K562 (cell line): Measurements from ENCODE around the gene PCBP3. TPM values are rescaled to one million over a fixed set of nuclear protein-coding genes. Genes with fewer than 3 reads are reported as not detected.

Experiments
- ATAC-seq: fragments of 200-7000 bp; cut with Tn5 transposase; 3 replicates; pipeline ENCODE4 v1.9.1; 2020; ENCODE audit warnings: moderate library complexity
- BruUV-seq: library from RNA; stranded (reverse); fragments of 400-500 nt; replicated peaks from 2 replicates; lab custom pipeline; 2021; lab: Mats Ljungman, UMichigan
- CTCF ChIA-PET: fragments of 300-600 bp; formaldehyde crosslinking; extraction: SDS; loops from one replicate; lab custom pipeline; 2021; ENCODE audit warnings: low intra/inter-chr PET ratio; lab: Yijun Ruan, JAX
- POLR2A ChIA-PET: fragments of 300-600, 350-650 bp; sonication (Branson Sonifier 250); formaldehyde crosslinking; extraction: SDS; loops from one replicate; lab custom pipeline; 2021; ENCODE audit warnings: antibody characterized with exemption, inconsistent platforms; lab: Yijun Ruan, JAX
- DNase-seq, 4 experiments: peaks; one replicate each; pipeline versions ENCODE4 v3.0.0 to v3.0.0-alpha.2; 2011 to 2018; ENCODE audit warnings: low spot score in 3 of 4, mixed read lengths in 3 of 4; ENCODE audit errors: extremely low read depth in 1 of 4
- FAIRE-seq: peaks from 2 replicates; lab custom pipeline; 2011; peaks lifted over from hg19 to GRCh38; lab: Jason Lieb, UNC
- H2AFZ ChIP-seq: 2 replicates; pipeline ENCODE4 v1.6.0; 2011; ENCODE audit warnings: low read depth, low read length, control low read depth, inconsistent platforms
- H3K27ac ChIP-seq: fragments of 200-600 bp; 3 replicates; pipeline ENCODE4 v1.8.0; 2011; ENCODE audit warnings: low read depth, mild to moderate bottlenecking, control low read depth, inconsistent platforms, low read length, moderate library complexity, mixed read lengths; ENCODE audit errors: extremely low read depth
- H3K27me3 ChIP-seq, 2 experiments: fragments of 300-600 bp in 1 of 2; 2 replicates in 1 of 2; 3 replicates in 1 of 2; pipeline versions ENCODE4 v1.6.0 to v1.8.0; 2011; ENCODE audit warnings: inconsistent platforms in 2 of 2, low read length in 2 of 2, mild to moderate bottlenecking in 1 of 2, mixed read lengths in 1 of 2, moderate library complexity in 1 of 2; ENCODE audit not compliant: control insufficient read depth in 2 of 2, insufficient read depth in 2 of 2
- H3K36me3 ChIP-seq: fragments of 300-600 bp; 3 replicates; pipeline ENCODE4 v1.8.0; 2011; ENCODE audit warnings: mild to moderate bottlenecking, low read length, inconsistent platforms; ENCODE audit not compliant: control insufficient read depth, insufficient read depth
- H3K4me1 ChIP-seq, 2 experiments: fragments of 200-600 bp in 1 of 2; replicated peaks in 1 of 2; 2 replicates in 1 of 2; 3 replicates in 1 of 2; pipeline versions ENCODE4 v1.5.1 to v1.8.0; 2011; ENCODE audit warnings: inconsistent platforms in 2 of 2, low read length in 2 of 2, mild to moderate bottlenecking in 1 of 2, mixed read lengths in 1 of 2, moderate library complexity in 1 of 2; ENCODE audit not compliant: control insufficient read depth in 2 of 2, insufficient read depth in 2 of 2
- H3K4me2 ChIP-seq: 2 replicates; pipeline ENCODE4 v1.6.1; 2011; ENCODE audit warnings: low read length, control low read depth, inconsistent platforms, mixed read lengths; ENCODE audit not compliant: insufficient read depth
- H3K4me3 ChIP-seq: fragments of 200-600 bp; sonication (generic), shearing (Covaris generic); 2 replicates; pipeline ENCODE4 v1.5.1; 2016; ENCODE audit warnings: control low read depth, inconsistent platforms
- H3K79me2 ChIP-seq: fragments of 200-600 bp; 3 replicates; pipeline ENCODE4 v1.8.0; 2011; ENCODE audit warnings: low read length, inconsistent platforms; ENCODE audit not compliant: control insufficient read depth, insufficient read depth
- H3K9ac ChIP-seq, 2 experiments: 2 replicates each; pipeline versions ENCODE4 v1.6.0 to v1.6.1; 2011; ENCODE audit warnings: low read depth in 2 of 2, low read length in 2 of 2, control low read depth in 1 of 2, inconsistent platforms in 1 of 2, mild to moderate bottlenecking in 1 of 2, mixed read lengths in 1 of 2; ENCODE audit not compliant: insufficient read depth in 1 of 2
- H3K9me1 ChIP-seq: one replicate; pipeline ENCODE4 v1.6.0; 2011; ENCODE audit warnings: inconsistent platforms, mild to moderate bottlenecking, low read length, moderate library complexity; ENCODE audit not compliant: control insufficient read depth, insufficient read depth
- H3K9me3 ChIP-seq: replicated peaks from 2 replicates; pipeline ENCODE4 v1.5.1; 2011; ENCODE audit warnings: low read depth, low read length, inconsistent platforms; ENCODE audit not compliant: control insufficient read depth, insufficient read depth
- H4K20me1 ChIP-seq: replicated peaks from 2 replicates; pipeline ENCODE4 v1.6.1; 2011; ENCODE audit warnings: low read length, inconsistent platforms, mixed read lengths; ENCODE audit not compliant: control insufficient read depth, insufficient read depth
- NFE2 ChIP-seq: IDR thresholded peaks from 2 replicates; pipeline ENCODE4 v1.6.1; 2014; ENCODE audit warnings: antibody characterized with exemption, low read depth
- WGBS: fragments of 100-300 bp; shearing (Covaris generic); methylation state at CpG from one replicate; pipeline ENCODE4 v1.1.6; 2016; ENCODE audit warnings: low coverage, mixed read lengths; ENCODE audit not compliant: insufficient coverage; ENCODE audit errors: missing lambda C conversion rate; 5-methylcytosine and 5-hydroxymethylcytosine counted together
- in situ Hi-C: fragments of 300-500 bp; cut with MboI; formaldehyde crosslinking; loops from 4 replicates; pipeline ENCODE4 v1.15.0; 2018; ENCODE audit warnings: inconsistent platforms, mixed read lengths
- intact Hi-C: fragments of 100-400 bp; cut with micrococcal nuclease; formaldehyde crosslinking; loops from 2 replicates; pipeline ENCODE4 v1.14.2; 2022
- polyA plus RNA-seq, 8 experiments: library from polyadenylated mRNA; depleted of rRNA in 4 of 8; stranded (reverse) in 5 of 8; unstranded in 3 of 8; fragments of >200 nt; fragmentation: Nextera tagmentation in 2 of 8; fragmentation: Illumina TruSeq in 1 of 8; extraction: Ambion mirVana in 2 of 8; extraction: Trizol in 1 of 8; gene quantifications; 2 replicates each; pipeline versions ENCODE4 v1.2.1 to v1.2.3, GENCODE V29; 2011 to 2014; ENCODE audit warnings: inconsistent platforms in 1 of 8, missing spikeins in 1 of 8
- total RNA-seq, 7 experiments: library from RNA; depleted of rRNA in 6 of 7; stranded (reverse); fragments of >200 nt in 6 of 7; fragmentation: Illumina TruSeq in 2 of 7; extraction: Trizol in 2 of 7; gene quantifications; 2 replicates each; pipeline versions ENCODE4 v1.2.1 to v1.2.3, GENCODE V29; 2011 to 2021; ENCODE audit warnings: low replicate concordance in 1 of 7
- TF ChIP-seq, protein P1 (sequence below): fragments of 450-650 bp; IDR thresholded peaks from 2 replicates; pipeline ENCODE4 v1.6.1; 2018; ENCODE audit not compliant: partially characterized antibody

PCBP3 gene
- total and polyA plus RNA-seq, 9 of the 15 experiments (the other 6 are each of a cell fraction or from before 2014, with no cell fraction given): 0.18 TPM; not detected in 8

DNA sequence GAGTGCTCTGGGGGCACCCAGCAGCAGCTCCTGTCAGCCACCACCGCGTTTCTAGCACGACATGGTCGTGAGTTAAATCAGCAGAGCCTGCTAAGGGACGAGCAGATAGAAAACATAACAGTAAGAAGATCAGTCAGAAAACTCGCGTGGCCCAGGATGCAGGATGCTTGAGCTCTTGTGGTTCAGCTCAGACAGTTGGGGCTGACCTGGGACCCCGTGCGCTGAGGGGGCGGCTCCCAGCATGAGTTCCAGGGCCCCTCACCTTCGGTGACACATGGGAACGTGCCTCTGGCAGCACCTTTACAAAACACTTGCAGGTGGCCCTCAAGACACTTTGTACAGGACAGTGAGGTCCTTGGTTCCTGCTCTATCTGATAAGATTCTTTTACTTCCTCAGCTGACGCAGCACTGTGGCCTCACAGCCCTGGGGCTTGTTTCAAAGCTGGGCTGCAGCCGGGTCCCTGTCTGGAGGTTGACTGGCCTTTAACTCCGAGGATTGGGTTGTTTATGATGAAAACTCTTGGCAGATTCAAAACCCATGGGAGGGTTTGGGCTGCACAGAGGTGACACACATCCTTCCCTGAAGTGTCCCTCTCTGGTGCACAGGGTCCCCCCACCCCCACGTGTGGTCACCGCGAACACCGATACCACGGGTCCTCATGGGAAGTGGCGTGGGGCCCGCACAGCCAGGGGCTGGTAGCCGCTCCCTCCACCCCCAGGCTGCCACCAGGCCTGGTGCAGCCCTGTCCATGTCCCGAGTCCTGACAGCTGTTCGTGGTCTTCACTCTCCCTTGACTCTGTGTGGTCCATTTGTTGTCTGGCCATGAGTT lies 272.7 kb downstream of the PCBP3 start:
- 5% methylated on average over 25 of the region's 25 CpGs for WGBS
- Histone ChIP-seq H3K27me3 (peaks cover 41 to 86% of the 10 kb centered on the region in 2 experiments; a peak in 4 of 5 replicates), H3K36me3 (no peaks in the 10 kb centered on the region), H3K9me1 (no peaks in the 10 kb centered on the region), H3K9ac (peak overlapping the region in 1 of 2 experiments; percentile 52; a peak in 2 of 4 replicates), H3K27ac (no peak overlapping the region), H2AFZ (no peak overlapping the region), H4K20me1 (peaks cover 5% of the 10 kb centered on the region; the same call in 1 of the 2 replicates), H3K4me3 (no peak overlapping the region), H3K4me2 (no peak overlapping the region), H3K9me3 (no peaks in the 10 kb centered on the region), H3K4me1 (peaks cover 0 to 16% of the 10 kb centered on the region in 2 experiments; a peak in 3 of 5 replicates), H3K79me2 (no peaks in the 10 kb centered on the region)
- CTCF ChIA-PET: no interaction called here
- no TSS peak for BruUV-seq
- TF ChIP-seq, protein P1, sequence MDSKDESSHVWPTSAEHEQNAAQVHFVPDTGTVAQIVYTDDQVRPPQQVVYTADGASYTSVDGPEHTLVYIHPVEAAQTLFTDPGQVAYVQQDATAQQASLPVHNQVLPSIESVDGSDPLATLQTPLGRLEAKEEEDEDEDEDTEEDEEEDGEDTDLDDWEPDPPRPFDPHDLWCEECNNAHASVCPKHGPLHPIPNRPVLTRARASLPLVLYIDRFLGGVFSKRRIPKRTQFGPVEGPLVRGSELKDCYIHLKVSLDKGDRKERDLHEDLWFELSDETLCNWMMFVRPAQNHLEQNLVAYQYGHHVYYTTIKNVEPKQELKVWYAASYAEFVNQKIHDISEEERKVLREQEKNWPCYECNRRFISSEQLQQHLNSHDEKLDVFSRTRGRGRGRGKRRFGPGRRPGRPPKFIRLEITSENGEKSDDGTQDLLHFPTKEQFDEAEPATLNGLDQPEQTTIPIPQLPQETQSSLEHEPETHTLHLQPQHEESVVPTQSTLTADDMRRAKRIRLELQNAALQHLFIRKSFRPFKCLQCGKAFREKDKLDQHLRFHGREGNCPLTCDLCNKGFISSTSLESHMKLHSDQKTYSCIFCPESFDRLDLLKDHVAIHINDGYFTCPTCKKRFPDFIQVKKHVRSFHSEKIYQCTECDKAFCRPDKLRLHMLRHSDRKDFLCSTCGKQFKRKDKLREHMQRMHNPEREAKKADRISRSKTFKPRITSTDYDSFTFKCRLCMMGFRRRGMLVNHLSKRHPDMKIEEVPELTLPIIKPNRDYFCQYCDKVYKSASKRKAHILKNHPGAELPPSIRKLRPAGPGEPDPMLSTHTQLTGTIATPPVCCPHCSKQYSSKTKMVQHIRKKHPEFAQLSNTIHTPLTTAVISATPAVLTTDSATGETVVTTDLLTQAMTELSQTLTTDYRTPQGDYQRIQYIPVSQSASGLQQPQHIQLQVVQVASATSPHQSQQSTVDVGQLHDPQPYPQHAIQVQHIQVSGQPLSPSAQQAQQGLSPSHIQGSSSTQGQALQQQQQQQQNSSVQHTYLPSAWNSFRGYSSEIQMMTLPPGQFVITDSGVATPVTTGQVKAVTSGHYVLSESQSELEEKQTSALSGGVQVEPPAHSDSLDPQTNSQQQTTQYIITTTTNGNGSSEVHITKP: no peak
- TF ChIP-seq NFE2: 0 out of 2 replicates have a peak, but pooled peaks have one; percentile 34
- DNase-seq (peak in 1 of 4 experiments; percentile 20), FAIRE-seq (no peak), ATAC-seq (peak; percentile 66)
- intact Hi-C loops: no loop called here
- POLR2A ChIA-PET: interaction anchor here (1.3 kb wide), 1 partner anchor 19 kb away, joined by 3 read pairs; no protein-coding TSS in a partner anchor
- in situ Hi-C loops: no loop called here
